Peyer's patch (tissue), 4 donors: ENCODE measurements around the gene MTUS2. TPM values are rescaled to one million over a fixed set of nuclear protein-coding genes. Genes with fewer than 3 reads are reported as not detected.

ENCODE experiments used
- DNase-seq, 3 donors: peaks; one replicate each; pipeline ENCODE4 v3.0.0-alpha.2; 2017 to 2019
- H3K27ac ChIP-seq, 4 donors: fragments of 200-600 bp; sonication (generic); one replicate each; pipeline ENCODE4 v1.5.1; 2016 to 2019
- H3K27me3 ChIP-seq, 2 donors: fragments of 200-600 bp; sonication (generic); one replicate each; pipeline ENCODE4 v1.5.1; 2019
- H3K36me3 ChIP-seq, 3 donors: fragments of 200-600 bp; sonication (generic); one replicate each; pipeline ENCODE4 v1.5.1; 2016 to 2019
- H3K4me1 ChIP-seq, 4 donors: fragments of 200-600 bp; sonication (generic); one replicate each; pipeline ENCODE4 v1.5.1; 2016 to 2019
- H3K4me3 ChIP-seq, 4 donors: fragments of 200-600 bp; sonication (generic); 1 replicate in 3 of 4; 2 replicates in 1 of 4; pipeline ENCODE4 v1.5.1; 2016 to 2019; ENCODE audit warnings: mild to moderate bottlenecking in 1 of 4
- H3K9me3 ChIP-seq, 4 donors: fragments of 200-600 bp; sonication (generic); one replicate each; pipeline ENCODE4 v1.5.1; 2016 to 2019; ENCODE audit warnings: mild to moderate bottlenecking in 1 of 4
- CTCF ChIP-seq, 6 experiments: fragments of 450-650 bp in 4 of 6; fragments of 200-600 bp in 2 of 6; sonication (generic) in 1 of 6; IDR thresholded peaks; one replicate each; pipeline ENCODE4 v1.5.1; 2017 to 2019; ENCODE audit warnings: antibody characterized with exemption in 6 of 6, mild to moderate bottlenecking in 3 of 6, moderate library complexity in 1 of 6
- POLR2A ChIP-seq, 2 donors: fragments of 450-650 bp; IDR thresholded peaks; one replicate each; pipeline ENCODE4 v1.5.1; 2017; ENCODE audit warnings: antibody characterized with exemption in 2 of 2, mild to moderate bottlenecking in 2 of 2, moderate library complexity in 2 of 2
- total RNA-seq, 4 donors: library from RNA; depleted of rRNA; stranded (reverse); fragments of >200 nt; gene quantifications; one replicate each; pipeline ENCODE4 v1.1.0, GENCODE V29; 2016

MTUS2 gene
- total RNA-seq, 4 donors from 2014 or later, result 0.13 to 0.28 (median 0.18) TPM; not detected in 1

- no peaks in the 10 kb centered on the region for H3K36me3 ChIP-seq
- DNase-seq, result no peak
- no peak overlapping the region for H3K4me3 ChIP-seq
- no peak overlapping the region for H3K27ac ChIP-seq
- no peaks in the 10 kb centered on the region for H3K4me1 ChIP-seq
- H3K9me3 ChIP-seq, result no peaks in the 10 kb centered on the region
- TF ChIP-seq POLR2A (IDR thresholded peaks at IDR 0.05), result no peak
- TF ChIP-seq CTCF (IDR thresholded peaks at IDR 0.05), result no peak
- H3K27me3 ChIP-seq, result no peaks in the 10 kb centered on the region
Measured at GRCh38 chr13:29471551-29471950, 651.4 kb downstream of the MTUS2 start.

- H3K9me3 ChIP-seq, result no peaks in the 10 kb centered on the region
- no peaks in the 10 kb centered on the region for H3K36me3 ChIP-seq
- TF ChIP-seq CTCF (IDR thresholded peaks at IDR 0.05), result peak; percentile 58 to 79 (median 72)
- no peak for TF ChIP-seq POLR2A (IDR thresholded peaks at IDR 0.05)
- H3K4me1 ChIP-seq, result no peaks in the 10 kb centered on the region
- no peak overlapping the region for H3K4me3 ChIP-seq
- no peaks in the 10 kb centered on the region for H3K27me3 ChIP-seq
- no peak overlapping the region for H3K27ac ChIP-seq
- peak in 2 of 3 donors; percentile 64 to 79 for DNase-seq
Measured at GRCh38 chr13:29472332-29472961, 652.3 kb downstream of the MTUS2 start.

- TF ChIP-seq POLR2A (IDR thresholded peaks at IDR 0.05) (no peak), CTCF (IDR thresholded peaks at IDR 0.05) (no peak)
- H3K9me3 ChIP-seq, result no peaks in the 10 kb centered on the region
- H3K4me1 ChIP-seq, result no peaks in the 10 kb centered on the region
- no peaks in the 10 kb centered on the region for H3K36me3 ChIP-seq
- H3K27ac ChIP-seq, result no peak overlapping the region
- H3K27me3 ChIP-seq, result no peaks in the 10 kb centered on the region
- H3K4me3 ChIP-seq, result no peak overlapping the region
- DNase-seq, result no peak
Measured at GRCh38 chr13:29473166-29473565, 653.0 kb downstream of the MTUS2 start.

- Histone ChIP-seq H3K4me3 (no peak overlapping the region), H3K27ac (no peak overlapping the region), H3K36me3 (no peaks in the 10 kb centered on the region), H3K4me1 (no peaks in the 10 kb centered on the region), H3K27me3 (no peaks in the 10 kb centered on the region), H3K9me3 (no peaks in the 10 kb centered on the region)
- DNase-seq, result no peak
- no peak for TF ChIP-seq CTCF (IDR thresholded peaks at IDR 0.05)
- no peak for TF ChIP-seq POLR2A (IDR thresholded peaks at IDR 0.05)
Measured at GRCh38 chr13:29474991-29475390, 654.9 kb downstream of the MTUS2 start.

GRCh38 chr13:29476046-29476445, 655.9 kb downstream of the MTUS2 start:
- Histone ChIP-seq H3K27ac (no peak overlapping the region), H3K9me3 (no peaks in the 10 kb centered on the region), H3K4me3 (no peak overlapping the region), H3K4me1 (no peaks in the 10 kb centered on the region), H3K27me3 (no peaks in the 10 kb centered on the region), H3K36me3 (no peaks in the 10 kb centered on the region)
- no peak for DNase-seq
- TF ChIP-seq CTCF (IDR thresholded peaks at IDR 0.05) (no peak), POLR2A (IDR thresholded peaks at IDR 0.05) (no peak)
